H9 (cell line): ENCODE results near the gene PCBP2. TPM values are rescaled to one million over a fixed set of nuclear protein-coding genes. Genes with fewer than 3 reads are reported as not detected.

Experiments used
- DNase-seq: peaks from one replicate; pipeline ENCODE4 v3.0.0-alpha.2; 2017
- H2AFZ ChIP-seq: one replicate; pipeline ENCODE4 v1.6.1; 2013; ENCODE audit warnings: mild to moderate bottlenecking, low read length, control low read depth, moderate library complexity
- H2AK5ac ChIP-seq: 2 replicates; pipeline ENCODE4 v1.6.1; 2013; ENCODE audit warnings: low read length, control low read depth, mixed read lengths; ENCODE audit not compliant: insufficient read length
- H2BK120ac ChIP-seq: one replicate; pipeline ENCODE4 v1.6.1; 2013; ENCODE audit warnings: low read depth, mild to moderate bottlenecking, low read length, control low read depth, inconsistent platforms; ENCODE audit not compliant: poor library complexity, severe bottlenecking
- H2BK12ac ChIP-seq: 2 replicates; pipeline ENCODE4 v1.6.1; 2013; ENCODE audit warnings: low read length, control low read depth, mixed read lengths, low read depth; ENCODE audit not compliant: insufficient read length
- H2BK15ac ChIP-seq: 2 replicates; pipeline ENCODE4 v1.6.1; 2013; ENCODE audit warnings: low read depth, low read length, control low read depth
- H2BK20ac ChIP-seq: one replicate; pipeline ENCODE4 v1.6.1; 2013; ENCODE audit warnings: low read depth, mild to moderate bottlenecking, low read length, control low read depth, inconsistent platforms; ENCODE audit not compliant: poor library complexity, severe bottlenecking
- H2BK5ac ChIP-seq: 2 replicates; pipeline ENCODE4 v1.6.1; 2013; ENCODE audit warnings: low read length, control low read depth, mixed read lengths; ENCODE audit not compliant: insufficient read length
- H3K14ac ChIP-seq: 2 replicates; pipeline ENCODE4 v1.6.1; 2013; ENCODE audit warnings: low read length, control low read depth; ENCODE audit not compliant: insufficient read depth
- H3K18ac ChIP-seq: 2 replicates; pipeline ENCODE4 v1.6.1; 2013; ENCODE audit warnings: low read depth, mild to moderate bottlenecking, mixed read lengths, low read length, control low read depth; ENCODE audit not compliant: insufficient read length
- H3K23ac ChIP-seq: 2 replicates; pipeline ENCODE4 v1.6.1; 2013; ENCODE audit warnings: low read length, control low read depth, mixed read lengths, low read depth; ENCODE audit not compliant: insufficient read length
- H3K23me2 ChIP-seq: 2 replicates; pipeline ENCODE4 v1.6.1; 2013; ENCODE audit warnings: low read depth, mild to moderate bottlenecking, mixed read lengths, low read length, control low read depth; ENCODE audit not compliant: insufficient read length, poor library complexity, severe bottlenecking
- H3K27ac ChIP-seq: 2 replicates; pipeline ENCODE4 v1.5.1; 2013; ENCODE audit warnings: low read length, control low read depth, mixed read lengths, low read depth; ENCODE audit not compliant: insufficient read length
- H3K27me3 ChIP-seq: 2 replicates; pipeline ENCODE4 v1.6.1; 2013; ENCODE audit warnings: low read length, control low read depth, inconsistent platforms; ENCODE audit not compliant: insufficient read depth
- H3K4ac ChIP-seq: 2 replicates; pipeline ENCODE4 v1.6.1; 2013; ENCODE audit warnings: low read depth, mild to moderate bottlenecking, control low read depth, inconsistent platforms, low read length, moderate library complexity
- H3K4me1 ChIP-seq: 2 replicates; pipeline ENCODE4 v1.6.1; 2013; ENCODE audit warnings: low read length, control low read depth, inconsistent platforms; ENCODE audit not compliant: insufficient read depth
- H3K4me2 ChIP-seq: 2 replicates; pipeline ENCODE4 v1.6.1; 2013; ENCODE audit warnings: low read length, control low read depth, mixed read lengths; ENCODE audit not compliant: insufficient read length, insufficient read depth
- H3K56ac ChIP-seq: 2 replicates; pipeline ENCODE4 v1.6.1; 2013; ENCODE audit warnings: low read depth, mild to moderate bottlenecking, mixed read lengths, low read length, control low read depth; ENCODE audit not compliant: insufficient read length
- H3K79me1 ChIP-seq: 2 replicates; pipeline ENCODE4 v1.6.1; 2013; ENCODE audit warnings: low read depth, mild to moderate bottlenecking, moderate library complexity, low read length, control low read depth, inconsistent platforms; ENCODE audit not compliant: insufficient read depth, poor library complexity, severe bottlenecking
- H3K79me2 ChIP-seq: 2 replicates; pipeline ENCODE4 v1.6.1; 2013; ENCODE audit warnings: low read length, control low read depth, inconsistent platforms; ENCODE audit not compliant: insufficient read depth
- H3K9ac ChIP-seq: 2 replicates; pipeline ENCODE4 v1.6.1; 2013; ENCODE audit warnings: low read length, control low read depth, mixed read lengths; ENCODE audit not compliant: insufficient read length; ENCODE audit errors: extremely low read depth
- H3K9me3 ChIP-seq: one replicate; pipeline ENCODE4 v1.6.1; 2013; ENCODE audit warnings: low read depth, low read length, inconsistent platforms; ENCODE audit not compliant: control insufficient read depth
- H3T11ph ChIP-seq: one replicate; pipeline ENCODE4 v1.6.1; 2013; ENCODE audit warnings: mild to moderate bottlenecking, low read length, control low read depth, inconsistent platforms
- H4K20me1 ChIP-seq: one replicate; pipeline ENCODE4 v1.6.1; 2013; ENCODE audit not compliant: control insufficient read depth, insufficient read length, insufficient read depth
- H4K5ac ChIP-seq: 2 replicates; pipeline ENCODE4 v1.6.1; 2013; ENCODE audit warnings: low read depth, mild to moderate bottlenecking, mixed read lengths, low read length, control low read depth; ENCODE audit not compliant: insufficient read length
- H4K8ac ChIP-seq: replicated peaks from 2 replicates; pipeline ENCODE4 v1.6.1; 2013; ENCODE audit warnings: low read length, control low read depth, mixed read lengths, low read depth; ENCODE audit not compliant: insufficient read length
- H4K91ac ChIP-seq: 2 replicates; pipeline ENCODE4 v1.6.1; 2013; ENCODE audit warnings: low read depth, mild to moderate bottlenecking, moderate library complexity, mixed read lengths, low read length, control low read depth; ENCODE audit not compliant: insufficient read length
- H3K27ac Mint-ChIP-seq, 3 experiments: 2 replicates in 2 of 3; 3 replicates in 1 of 3; pipeline ENCODE4 v1.8.0; 2020 to 2021; ENCODE audit warnings: mixed read lengths in 3 of 3, mild to moderate bottlenecking in 1 of 3, moderate library complexity in 1 of 3
- H3K27me3 Mint-ChIP-seq: 2 replicates; pipeline ENCODE4 v1.8.0; 2021; ENCODE audit warnings: low read depth, mild to moderate bottlenecking, moderate library complexity, mixed read lengths
- H3K36me3 Mint-ChIP-seq, 3 experiments: 2 replicates in 2 of 3; 3 replicates in 1 of 3; pipeline ENCODE4 v1.8.0; 2020 to 2021; ENCODE audit warnings: low read depth in 3 of 3, mixed read lengths in 3 of 3; ENCODE audit not compliant: insufficient read depth in 1 of 3
- H3K4me1 Mint-ChIP-seq, 2 experiments: 2 replicates each; pipeline ENCODE4 v1.8.0; 2020; ENCODE audit warnings: mixed read lengths in 2 of 2
- H3K4me3 Mint-ChIP-seq, 2 experiments: 2 replicates in 1 of 2; 3 replicates in 1 of 2; pipeline ENCODE4 v1.8.0; 2020 to 2021; ENCODE audit warnings: mild to moderate bottlenecking in 2 of 2, mixed read lengths in 2 of 2, moderate library complexity in 1 of 2
- H3K9me3 Mint-ChIP-seq, 2 experiments: 2 replicates in 1 of 2; 3 replicates in 1 of 2; pipeline ENCODE4 v1.8.0; 2020; ENCODE audit warnings: mild to moderate bottlenecking in 2 of 2, mixed read lengths in 2 of 2, moderate library complexity in 1 of 2
- WGBS: extraction: QIAGEN DNeasy Blood & Tissue Kit; methylation state at CpG from one replicate; pipeline ENCODE4 v1.1.7; 2013; ENCODE audit warnings: missing lambda C conversion rate, low lambda C conversion rate, mixed read lengths; ENCODE audit not compliant: insufficient read length; ENCODE audit errors: extremely low coverage; 5-methylcytosine and 5-hydroxymethylcytosine counted together
- total RNA-seq: library from RNA; stranded (reverse); gene quantifications from 2 replicates; pipeline ENCODE4 v1.2.1, GENCODE V29; 2021
- TF ChIP-seq, protein P1 (sequence below): fragments of 200-600 bp; sonication (generic); conservative IDR thresholded peaks from 3 replicates; pipeline ENCODE4 v1.8.0; 2021; ENCODE audit warnings: antibody characterized with exemption, mild to moderate bottlenecking

Gene PCBP2
- total RNA-seq, 1 experiment from 2014 or later, result 1,207 TPM

- Histone ChIP-seq H2BK12ac (no peak overlapping the region), H3K79me1 (no peaks in the 10 kb centered on the region), H4K8ac (no peak overlapping the region), H3K9ac (no peak overlapping the region), H2BK20ac (no peak overlapping the region), H3K4me2 (no peak overlapping the region), H2AFZ (no peak overlapping the region), H4K5ac (no peak overlapping the region), H3K4me1 (no peaks in the 10 kb centered on the region; the same call in 1 of the 2 replicates), H2BK15ac (no peak overlapping the region), H3K18ac (no peak overlapping the region), H2BK120ac (no peak overlapping the region), H3K79me2 (no peaks in the 10 kb centered on the region), H4K91ac (no peak overlapping the region), H4K20me1 (no peaks in the 10 kb centered on the region), H3K23ac (no peak overlapping the region), H3K4ac (no peak overlapping the region), H3K14ac (no peak overlapping the region), H3K9me3 (no peaks in the 10 kb centered on the region), H3K56ac (no peak overlapping the region), H3K27ac (no peak overlapping the region), H2AK5ac (no peak overlapping the region), H3K27me3 (no peaks in the 10 kb centered on the region), H3K23me2 (no peaks in the 10 kb centered on the region), H3T11ph (no peak overlapping the region), H2BK5ac (no peak overlapping the region)
- no CpG with 5 or more reads among the region's 13 CpGs for WGBS
- Mint-ChIP-seq H3K27me3 (no peaks in the 10 kb centered on the region), H3K4me1 (peaks cover 0 to 8% of the 10 kb centered on the region in 2 experiments; a peak in 3 of 4 replicates), H3K27ac (peak overlapping the region in 1 of 3 experiments; percentile 66; a peak in 2 of 7 replicates), H3K36me3 (peaks cover 8 to 41% (median 9%) of the 10 kb centered on the region in 3 experiments; a peak in 4 of 7 replicates), H3K9me3 (no peaks in the 10 kb centered on the region), H3K4me3 (no peak overlapping the region)
- no peak for DNase-seq
- TF ChIP-seq, protein P1, sequence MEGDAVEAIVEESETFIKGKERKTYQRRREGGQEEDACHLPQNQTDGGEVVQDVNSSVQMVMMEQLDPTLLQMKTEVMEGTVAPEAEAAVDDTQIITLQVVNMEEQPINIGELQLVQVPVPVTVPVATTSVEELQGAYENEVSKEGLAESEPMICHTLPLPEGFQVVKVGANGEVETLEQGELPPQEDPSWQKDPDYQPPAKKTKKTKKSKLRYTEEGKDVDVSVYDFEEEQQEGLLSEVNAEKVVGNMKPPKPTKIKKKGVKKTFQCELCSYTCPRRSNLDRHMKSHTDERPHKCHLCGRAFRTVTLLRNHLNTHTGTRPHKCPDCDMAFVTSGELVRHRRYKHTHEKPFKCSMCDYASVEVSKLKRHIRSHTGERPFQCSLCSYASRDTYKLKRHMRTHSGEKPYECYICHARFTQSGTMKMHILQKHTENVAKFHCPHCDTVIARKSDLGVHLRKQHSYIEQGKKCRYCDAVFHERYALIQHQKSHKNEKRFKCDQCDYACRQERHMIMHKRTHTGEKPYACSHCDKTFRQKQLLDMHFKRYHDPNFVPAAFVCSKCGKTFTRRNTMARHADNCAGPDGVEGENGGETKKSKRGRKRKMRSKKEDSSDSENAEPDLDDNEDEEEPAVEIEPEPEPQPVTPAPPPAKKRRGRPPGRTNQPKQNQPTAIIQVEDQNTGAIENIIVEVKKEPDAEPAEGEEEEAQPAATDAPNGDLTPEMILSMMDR, result no peak
Observed at GRCh38 chr12:53516758-53517455, 65.0 kb downstream of the PCBP2 start.
